Right atrium auricular region (tissue), 2 donors: ENCODE measurements around the gene OR51M1. TPM values are rescaled to one million over a fixed set of nuclear protein-coding genes. Genes with fewer than 3 reads are reported as not detected.
"Not testable (repeated sequence)": the region's sequence is repeated elsewhere in the genome, so short reads cannot be mapped to it uniquely, and the experiment has no call there.

Experiments used
- DNase-seq: peaks from one replicate; pipeline ENCODE4 v3.0.0-alpha.2; 2019; ENCODE audit warnings: low spot score
- H3K27ac ChIP-seq, 2 donors: fragments of 200-600 bp; sonication (generic); 1 replicate in 1 of 2; 2 replicates in 1 of 2; pipeline ENCODE4 v1.5.1; 2016 to 2019
- H3K27me3 ChIP-seq, 2 donors: fragments of 200-600 bp; sonication (generic); one replicate each; pipeline versions ENCODE4 v1.5.1 to v1.6.0; 2017 to 2019
- H3K36me3 ChIP-seq: fragments of 200-600 bp; sonication (generic); one replicate; pipeline ENCODE4 v1.5.1; 2016
- H3K4me1 ChIP-seq, 2 donors: fragments of 200-600 bp; sonication (generic); one replicate each; pipeline versions ENCODE4 v1.5.1 to v1.6.0; 2017 to 2019
- H3K4me3 ChIP-seq, 2 donors: fragments of 200-600 bp; sonication (generic); 1 replicate in 1 of 2; 2 replicates in 1 of 2; pipeline ENCODE4 v1.5.1; 2017 to 2019; ENCODE audit warnings: mild to moderate bottlenecking in 1 of 2, moderate library complexity in 1 of 2
- H3K9me3 ChIP-seq, 2 donors: fragments of 200-600 bp; sonication (generic); one replicate each; pipeline ENCODE4 v1.5.1; 2019
- CTCF ChIP-seq, 2 donors: fragments of 200-600 bp; sonication (generic); IDR thresholded peaks; one replicate each; pipeline ENCODE4 v1.5.1; 2019; ENCODE audit warnings: antibody characterized with exemption in 2 of 2
- total RNA-seq, 2 donors: library from RNA; depleted of rRNA; stranded (reverse); fragments of >200 nt; gene quantifications; one replicate each; pipeline ENCODE4 v1.1.0, GENCODE V29; 2016

OR51M1 gene
- total RNA-seq, result not detected

GRCh38 chr11:5383576-5383975 is at the start of gene OR51M1:
Gene OR51M1, plus strand, starts transcription at chr11:5383812. Its CDS starts 5,587 bp downstream, at chr11:5389399.
- Histone ChIP-seq H3K4me3 (no peak within 1 kb of the TSS), H3K27me3 (no peaks in the 10 kb centered on the region), H3K36me3 (no peaks in the 10 kb centered on the region), H3K27ac (no peak within 1 kb of the TSS), H3K9me3 (no peaks in the 10 kb centered on the region), H3K4me1 (no peaks in the 10 kb centered on the region)
- no peak for TF ChIP-seq CTCF (IDR thresholded peaks at IDR 0.05)
- no peak for DNase-seq

GRCh38 chr11:5335170-5335569 is 48.4 kb upstream of the OR51M1 start:
- H3K36me3 ChIP-seq, result no peaks in the 10 kb centered on the region
- no peak for TF ChIP-seq CTCF (IDR thresholded peaks at IDR 0.05)

GRCh38 chr11:5336331-5336730 is 47.3 kb upstream of the OR51M1 start:
- DNase-seq, result no peak
- TF ChIP-seq CTCF (IDR thresholded peaks at IDR 0.05), result no peak
- H3K4me3 ChIP-seq, result no peak overlapping the region
- no peaks in the 10 kb centered on the region for H3K4me1 ChIP-seq
- no peak overlapping the region for H3K27ac ChIP-seq
- no peaks in the 10 kb centered on the region for H3K36me3 ChIP-seq
- no peaks in the 10 kb centered on the region for H3K9me3 ChIP-seq
- no peaks in the 10 kb centered on the region for H3K27me3 ChIP-seq

More at GRCh38 chr11:5335170-5335569, 48.4 kb upstream of the OR51M1 start:
- Histone ChIP-seq H3K4me1 (no peaks in the 10 kb centered on the region), H3K27me3 (no peaks in the 10 kb centered on the region), H3K9me3 (no peaks in the 10 kb centered on the region), H3K27ac (no peak overlapping the region), H3K4me3 (no peak overlapping the region)
- DNase-seq, result no peak

- not testable (repeated sequence) for H3K9me3 ChIP-seq, DNase-seq, H3K27me3 ChIP-seq, H3K4me3 ChIP-seq, H3K36me3 ChIP-seq, H3K4me1 ChIP-seq, H3K27ac ChIP-seq
Observed at GRCh38 chr11:5337253-5337652, 46.4 kb upstream of the OR51M1 start.

GRCh38 chr11:5339771-5340322 is 43.8 kb upstream of the OR51M1 start:
- Histone ChIP-seq H3K4me1 (no peaks in the 10 kb centered on the region), H3K27ac (no peak overlapping the region), H3K27me3 (no peaks in the 10 kb centered on the region), H3K9me3 (no peaks in the 10 kb centered on the region), H3K36me3 (no peaks in the 10 kb centered on the region), H3K4me3 (no peak overlapping the region)
- TF ChIP-seq CTCF (IDR thresholded peaks at IDR 0.05), result no peak
- DNase-seq, result no peak

GRCh38 chr11:5343474-5344335 is 39.9 kb upstream of the OR51M1 start, which contains the start of gene OR51B5:
Gene OR51B5, minus strand, starts transcription at chr11:5343524. Its CDS starts 0 bp downstream, at chr11:5343524.
- TF ChIP-seq CTCF (IDR thresholded peaks at IDR 0.05), result no peak
- H3K36me3 ChIP-seq, result no peaks in the 10 kb centered on the region
- no peaks in the 10 kb centered on the region for H3K27me3 ChIP-seq
- H3K9me3 ChIP-seq, result no peaks in the 10 kb centered on the region
- H3K4me3 ChIP-seq, result no peak within 1 kb of the TSS
- H3K4me1 ChIP-seq, result no peaks in the 10 kb centered on the region
- no peak for DNase-seq
- H3K27ac ChIP-seq, result no peak within 1 kb of the TSS
